B cell (primary cell): ENCODE data around the gene KCNH1.

Experiments
- EZH2 ChIP-seq: IDR thresholded peaks from 2 replicates; pipeline ENCODE4 v1.6.1; 2012; ENCODE audit warnings: borderline replicate concordance, low read depth, mild to moderate bottlenecking, moderate library complexity, low read length; ENCODE audit not compliant: insufficient read depth, poor library complexity, severe bottlenecking
- TF ChIP-seq, protein P1 (sequence below): fragments of 200-600 bp; IDR thresholded peaks from one replicate; pipeline ENCODE4 v1.8.0; 2022; ENCODE audit warnings: antibody characterized with exemption, mild to moderate bottlenecking

DNA sequence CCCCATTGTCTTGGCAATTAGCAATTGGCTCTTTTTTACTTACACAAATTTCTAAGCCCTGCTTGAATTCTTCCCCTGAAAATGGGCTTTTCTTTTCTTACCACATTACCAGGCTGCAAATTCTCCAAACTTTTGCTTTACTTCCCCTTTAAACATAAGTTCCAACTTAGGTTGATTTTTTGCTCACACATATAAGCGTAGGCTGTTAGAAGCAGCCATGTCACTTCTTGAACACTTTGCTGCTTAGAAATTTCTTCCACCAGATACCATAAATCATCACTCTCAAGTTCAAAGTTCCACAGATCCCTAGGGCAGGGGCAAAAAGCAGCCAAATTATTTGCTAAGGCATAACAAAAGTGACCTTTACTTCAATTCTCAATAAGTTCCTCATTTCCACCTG lies 35.4 kb upstream of the KCNH1 start:
- TF ChIP-seq, protein P1, sequence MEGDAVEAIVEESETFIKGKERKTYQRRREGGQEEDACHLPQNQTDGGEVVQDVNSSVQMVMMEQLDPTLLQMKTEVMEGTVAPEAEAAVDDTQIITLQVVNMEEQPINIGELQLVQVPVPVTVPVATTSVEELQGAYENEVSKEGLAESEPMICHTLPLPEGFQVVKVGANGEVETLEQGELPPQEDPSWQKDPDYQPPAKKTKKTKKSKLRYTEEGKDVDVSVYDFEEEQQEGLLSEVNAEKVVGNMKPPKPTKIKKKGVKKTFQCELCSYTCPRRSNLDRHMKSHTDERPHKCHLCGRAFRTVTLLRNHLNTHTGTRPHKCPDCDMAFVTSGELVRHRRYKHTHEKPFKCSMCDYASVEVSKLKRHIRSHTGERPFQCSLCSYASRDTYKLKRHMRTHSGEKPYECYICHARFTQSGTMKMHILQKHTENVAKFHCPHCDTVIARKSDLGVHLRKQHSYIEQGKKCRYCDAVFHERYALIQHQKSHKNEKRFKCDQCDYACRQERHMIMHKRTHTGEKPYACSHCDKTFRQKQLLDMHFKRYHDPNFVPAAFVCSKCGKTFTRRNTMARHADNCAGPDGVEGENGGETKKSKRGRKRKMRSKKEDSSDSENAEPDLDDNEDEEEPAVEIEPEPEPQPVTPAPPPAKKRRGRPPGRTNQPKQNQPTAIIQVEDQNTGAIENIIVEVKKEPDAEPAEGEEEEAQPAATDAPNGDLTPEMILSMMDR = no peak
- no peak for TF ChIP-seq EZH2
